Esophagus (tissue), 2 donors: ENCODE data around the gene DLGAP1. TPM values are rescaled to one million over a fixed set of nuclear protein-coding genes. Genes with fewer than 3 reads are reported as not detected.

Source experiments
- H3K27ac ChIP-seq, 2 donors: one replicate each; pipeline ENCODE4 v1.5.1; 2013; ENCODE audit warnings: low read depth in 2 of 2, mild to moderate bottlenecking in 2 of 2, inconsistent platforms in 1 of 2, low read length in 1 of 2, moderate library complexity in 1 of 2
- H3K27me3 ChIP-seq, 2 donors: one replicate each; pipeline ENCODE4 v1.6.1; 2013; ENCODE audit warnings: low read length in 2 of 2, control low read depth in 1 of 2, mild to moderate bottlenecking in 1 of 2; ENCODE audit not compliant: insufficient read depth in 2 of 2, control insufficient read depth in 1 of 2
- H3K36me3 ChIP-seq, 2 donors: one replicate each; pipeline ENCODE4 v1.6.1; 2013; ENCODE audit warnings: low read length in 1 of 2; ENCODE audit not compliant: control insufficient read depth in 2 of 2, insufficient read depth in 2 of 2
- H3K4me1 ChIP-seq, 2 donors: one replicate each; pipeline ENCODE4 v1.6.1; 2013; ENCODE audit warnings: low read length in 1 of 2; ENCODE audit not compliant: control insufficient read depth in 2 of 2, insufficient read depth in 2 of 2
- H3K4me3 ChIP-seq, 2 donors: one replicate each; pipeline ENCODE4 v1.5.1; 2013; ENCODE audit warnings: low read length in 2 of 2, mild to moderate bottlenecking in 2 of 2, low read depth in 1 of 2, moderate library complexity in 1 of 2
- H3K9me3 ChIP-seq, 2 donors: one replicate each; pipeline ENCODE4 v1.6.1; 2013; ENCODE audit warnings: mild to moderate bottlenecking in 2 of 2, low read depth in 1 of 2, low read length in 1 of 2, moderate library complexity in 1 of 2; ENCODE audit not compliant: control insufficient read depth in 2 of 2, insufficient read depth in 1 of 2
- WGBS, 2 donors: extraction: QIAGEN DNeasy Blood & Tissue Kit; methylation state at CpG; one replicate each; pipeline ENCODE4 v1.1.7; 2013; 5-methylcytosine and 5-hydroxymethylcytosine counted together
- polyA plus RNA-seq, 2 donors: library from polyadenylated mRNA; stranded (reverse); fragments of 200-250 nt; gene quantifications; one replicate each; pipeline ENCODE4 v1.2.3, GENCODE V29; 2013
- donor health status: healthy with polysubstance abuse.
- donor health status: Bipolar disorder and iron deficiency.

Gene DLGAP1
- polyA plus RNA-seq, 2 donors: 0.47 to 0.59 TPM

DNA sequence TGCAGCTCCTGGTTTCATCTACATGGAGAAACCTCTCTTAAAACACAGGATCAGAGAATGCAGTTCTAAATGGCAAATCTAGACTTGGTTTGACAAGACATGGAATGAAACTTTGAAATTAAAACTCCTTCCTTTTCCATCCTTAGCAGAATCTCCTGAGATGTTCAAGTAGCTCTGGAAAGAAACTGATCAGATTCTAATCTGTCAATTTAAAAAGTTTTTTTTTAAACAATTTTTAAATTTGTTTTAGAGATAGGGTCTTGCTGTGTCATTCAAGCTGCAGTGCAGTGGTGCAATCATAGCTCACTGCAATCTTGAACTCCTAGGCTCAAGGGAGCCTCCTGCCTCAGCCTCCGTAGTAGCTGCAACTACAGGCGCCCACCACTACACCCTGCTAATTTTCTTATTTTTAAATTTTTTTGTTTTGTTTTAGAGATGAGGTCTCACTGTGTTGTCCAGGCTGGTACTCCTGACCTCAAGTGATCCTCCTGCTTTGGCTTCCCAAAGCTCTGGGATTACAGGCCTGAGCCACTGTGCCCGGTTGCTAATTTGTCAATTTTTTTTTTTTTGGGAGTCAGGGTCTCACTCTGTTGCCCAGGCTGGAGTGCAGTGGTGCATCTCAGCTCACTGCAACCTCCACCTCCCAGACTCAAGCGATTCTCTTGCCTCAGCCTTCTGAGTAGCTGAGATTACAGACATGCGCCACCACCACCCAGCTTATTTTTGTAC is 788.4 kb downstream of the DLGAP1 start:
- WGBS, 2 donors: 89 to 95% methylated on average over 5 of the region's 5 CpGs
- no peak overlapping the region for H3K27ac ChIP-seq
- H3K27me3 ChIP-seq: no peaks in the 10 kb centered on the region
- H3K4me3 ChIP-seq: no peak overlapping the region
- H3K36me3 ChIP-seq: no peaks in the 10 kb centered on the region
- no peaks in the 10 kb centered on the region for H3K4me1 ChIP-seq
- no peaks in the 10 kb centered on the region for H3K9me3 ChIP-seq

DNA sequence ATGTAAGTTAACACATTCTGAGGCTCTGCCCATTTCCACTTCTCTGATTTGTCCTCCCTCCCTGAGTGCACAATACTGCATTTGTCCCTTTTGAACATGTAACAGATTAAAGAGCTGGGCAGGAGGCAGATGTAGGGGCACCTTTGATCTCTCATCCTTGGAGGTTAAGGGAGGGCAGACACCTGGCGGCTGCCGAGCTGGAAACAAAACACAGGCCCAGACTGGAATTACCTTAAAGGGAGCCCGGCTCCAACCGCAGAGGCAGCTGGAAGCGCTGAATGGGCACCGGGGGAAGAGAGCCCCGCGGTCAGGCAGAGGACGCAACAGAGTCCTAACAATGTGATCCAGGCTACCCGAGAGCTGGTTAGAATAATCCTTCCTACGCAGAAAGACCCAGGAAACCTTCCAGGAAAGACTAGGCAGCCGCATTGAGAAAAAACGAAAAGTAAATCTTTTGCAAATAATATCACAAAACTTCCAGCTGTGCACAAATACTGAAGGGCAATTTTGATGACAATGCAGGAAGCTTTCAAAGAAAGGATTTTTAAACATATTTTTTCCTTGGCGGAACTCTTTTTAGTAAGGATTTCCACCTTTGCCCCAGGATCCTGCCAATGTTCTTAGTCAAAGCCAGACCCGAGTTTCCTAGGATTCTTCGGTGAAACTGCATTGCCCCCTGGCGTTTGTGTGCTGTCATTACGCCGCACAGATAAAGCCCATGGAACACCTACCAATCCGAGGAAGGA is 789.2 kb downstream of the DLGAP1 start:
- 7 to 11% methylated on average over 20 of the region's 20 CpGs for WGBS, 2 donors
- H3K4me3 ChIP-seq: peak overlapping the region in 1 of 2 donors; percentile 14
- H3K27me3 ChIP-seq: no peaks in the 10 kb centered on the region
- no peaks in the 10 kb centered on the region for H3K9me3 ChIP-seq
- peak overlapping the region; percentile 51 to 79 for H3K27ac ChIP-seq
- no peaks in the 10 kb centered on the region for H3K36me3 ChIP-seq
- H3K4me1 ChIP-seq: no peaks in the 10 kb centered on the region

DNA sequence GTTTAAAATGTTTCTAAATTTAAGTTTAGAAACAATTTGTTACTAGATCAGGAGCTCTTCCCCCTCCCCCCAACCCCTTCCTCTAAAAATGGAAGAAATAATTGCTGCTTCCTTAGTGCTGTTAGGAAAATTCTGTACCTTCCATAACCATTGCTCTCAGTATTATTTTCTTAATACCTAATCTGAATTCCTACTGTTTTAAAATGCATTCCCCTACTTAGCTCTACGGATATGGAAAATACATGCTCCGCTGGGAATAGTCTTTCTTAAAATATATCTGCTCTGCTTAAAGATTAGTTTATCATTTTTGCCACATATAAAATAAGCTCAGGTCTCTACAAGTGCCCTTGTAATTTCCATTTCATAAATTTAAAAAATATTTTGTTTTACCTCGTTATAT is 789.9 kb downstream of the DLGAP1 start:
- WGBS, 2 donors: 71 to 78% methylated on average over 3 of the region's 3 CpGs
- no peaks in the 10 kb centered on the region for H3K36me3 ChIP-seq
- no peaks in the 10 kb centered on the region for H3K4me1 ChIP-seq
- H3K9me3 ChIP-seq: no peaks in the 10 kb centered on the region
- no peaks in the 10 kb centered on the region for H3K27me3 ChIP-seq
- H3K4me3 ChIP-seq: no peak overlapping the region
- no peak overlapping the region for H3K27ac ChIP-seq

DNA sequence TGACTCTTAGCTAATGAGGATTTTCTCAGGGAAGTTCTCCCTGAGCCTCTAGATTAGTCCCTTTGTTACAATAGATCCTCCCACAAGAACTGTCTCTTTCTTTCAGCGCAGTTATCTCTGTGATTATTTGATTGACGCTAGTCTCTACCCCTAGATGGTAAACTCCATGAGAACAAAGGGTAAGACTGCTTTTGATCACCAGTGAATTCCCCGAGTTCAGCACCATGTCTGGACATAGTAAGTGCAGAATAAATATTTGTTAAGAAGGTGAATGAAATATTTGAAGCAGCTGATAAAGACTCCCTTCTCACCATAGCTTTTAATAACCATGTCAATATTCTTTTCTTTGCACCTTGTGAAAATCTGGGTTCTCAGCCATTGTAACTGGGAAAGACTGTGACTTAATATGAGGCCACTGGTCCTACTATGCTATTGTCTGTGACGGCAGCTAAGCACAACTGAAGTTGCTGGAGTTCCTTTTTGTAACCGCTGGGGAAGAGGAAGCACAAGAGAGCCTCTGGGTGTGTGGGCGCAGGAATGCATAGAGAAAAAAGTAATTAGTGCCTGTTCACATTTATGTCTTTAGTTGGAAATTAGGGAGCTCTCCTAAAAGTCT is 790.4 kb downstream of the DLGAP1 start:
- Histone ChIP-seq H3K27me3 (no peaks in the 10 kb centered on the region), H3K36me3 (no peaks in the 10 kb centered on the region)
- 47 to 48% methylated on average over 6 of the region's 6 CpGs for WGBS, 2 donors

DNA sequence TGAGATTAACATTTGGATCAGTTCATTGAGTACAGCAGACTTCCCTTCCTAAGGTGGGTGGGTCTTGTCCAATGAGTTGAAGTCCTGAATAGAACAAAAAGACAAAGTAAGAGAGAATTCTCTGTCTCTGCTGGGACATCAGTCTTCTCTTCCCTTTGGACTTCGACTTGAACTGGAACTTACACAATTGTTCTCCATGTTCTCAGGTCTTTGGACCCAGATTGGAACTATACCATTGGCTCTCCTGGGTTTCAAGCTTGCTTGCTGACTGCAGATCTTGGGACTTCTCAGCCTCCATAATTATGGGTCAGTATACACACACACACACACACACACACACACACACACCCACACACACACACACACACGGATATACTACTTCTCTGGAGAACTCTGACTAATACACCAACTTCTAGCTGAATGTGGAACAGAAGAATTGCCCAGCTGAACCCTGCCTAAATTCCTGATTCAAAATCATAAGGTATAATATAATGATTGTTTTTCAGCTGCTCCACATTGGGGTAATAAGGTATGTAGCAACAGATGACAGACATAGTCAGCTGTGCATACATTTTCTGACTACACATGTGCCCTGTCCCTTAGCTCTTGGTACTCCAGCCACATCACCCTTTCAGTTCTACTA is 791.1 kb downstream of the DLGAP1 start:
- Histone ChIP-seq H3K4me3 (no peak overlapping the region), H3K27me3 (no peaks in the 10 kb centered on the region), H3K9me3 (no peaks in the 10 kb centered on the region), H3K4me1 (no peaks in the 10 kb centered on the region), H3K27ac (no peak overlapping the region), H3K36me3 (no peaks in the 10 kb centered on the region)
- 74 to 81% methylated on average over 2 of the region's 2 CpGs for WGBS, 2 donors

More for the DNA sequence above, 790.4 kb downstream of the DLGAP1 start:
- Histone ChIP-seq H3K4me1 (no peaks in the 10 kb centered on the region), H3K27ac (no peak overlapping the region), H3K9me3 (no peaks in the 10 kb centered on the region), H3K4me3 (no peak overlapping the region)

DNA sequence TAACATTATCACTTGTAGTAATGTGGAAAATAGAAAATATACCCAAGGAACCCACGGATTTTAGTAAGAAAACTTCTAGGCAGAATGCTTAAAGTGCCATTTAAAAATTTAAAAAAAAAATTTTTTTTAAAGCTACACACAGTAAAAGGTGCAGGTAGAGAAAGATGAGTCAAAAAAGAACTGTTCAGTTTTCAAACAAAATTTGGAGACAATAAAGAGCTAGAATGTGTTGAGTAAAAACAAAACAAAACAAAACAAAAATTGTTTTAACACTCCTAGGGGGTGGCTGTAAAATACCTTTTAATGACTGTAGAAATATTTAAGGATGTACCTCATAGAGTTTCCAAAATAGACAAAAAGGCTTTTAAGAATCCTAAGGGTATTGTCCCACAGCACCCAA is 793.1 kb downstream of the DLGAP1 start:
- no peaks in the 10 kb centered on the region for H3K4me1 ChIP-seq
- no peak overlapping the region for H3K4me3 ChIP-seq
- H3K9me3 ChIP-seq: no peaks in the 10 kb centered on the region
- no peaks in the 10 kb centered on the region for H3K27me3 ChIP-seq
- H3K27ac ChIP-seq: no peak overlapping the region
- H3K36me3 ChIP-seq: no peaks in the 10 kb centered on the region
- WGBS, 2 donors: 78 to 89% methylated on average over 1 of the region's 1 CpG

DNA sequence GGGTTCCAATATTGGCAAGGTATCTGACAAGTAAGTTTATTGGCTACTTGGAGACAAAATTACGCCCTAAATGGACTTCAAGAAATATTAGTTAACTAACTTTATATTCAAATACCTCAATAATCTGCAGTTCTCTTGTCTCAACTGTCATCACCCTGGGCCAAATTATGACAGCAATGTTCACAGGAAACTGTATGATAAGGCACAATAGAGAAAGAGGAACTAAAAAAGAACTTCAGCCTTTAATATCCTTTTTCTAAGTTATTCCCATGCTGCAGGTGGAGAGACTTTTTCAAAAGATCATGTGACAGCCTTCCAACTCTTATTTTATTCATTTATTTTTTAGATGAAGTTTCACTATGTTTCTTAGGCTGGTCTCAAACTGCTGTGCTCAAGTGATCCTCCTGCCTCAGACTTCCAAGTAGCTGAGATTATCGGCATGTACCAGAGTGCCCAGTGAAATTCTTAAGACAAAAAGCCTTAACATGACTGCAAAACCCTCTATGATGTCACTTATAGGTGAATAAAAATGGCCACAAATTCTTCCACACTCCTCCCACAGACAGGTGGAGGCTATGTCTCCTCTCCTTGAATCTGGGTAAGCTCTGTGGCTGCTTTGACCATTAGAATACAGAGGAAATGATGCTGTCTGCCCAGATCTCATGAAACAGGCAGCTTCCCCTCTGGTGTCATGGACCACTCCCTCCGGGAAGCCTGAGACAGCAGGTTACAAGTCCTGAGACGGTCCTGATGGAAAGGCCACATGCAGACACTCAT is 794.2 kb downstream of the DLGAP1 start:
- WGBS, 2 donors: 67 to 85% methylated on average over 4 of the region's 4 CpGs
- Histone ChIP-seq H3K27ac (no peak overlapping the region), H3K4me1 (no peaks in the 10 kb centered on the region)

DNA sequence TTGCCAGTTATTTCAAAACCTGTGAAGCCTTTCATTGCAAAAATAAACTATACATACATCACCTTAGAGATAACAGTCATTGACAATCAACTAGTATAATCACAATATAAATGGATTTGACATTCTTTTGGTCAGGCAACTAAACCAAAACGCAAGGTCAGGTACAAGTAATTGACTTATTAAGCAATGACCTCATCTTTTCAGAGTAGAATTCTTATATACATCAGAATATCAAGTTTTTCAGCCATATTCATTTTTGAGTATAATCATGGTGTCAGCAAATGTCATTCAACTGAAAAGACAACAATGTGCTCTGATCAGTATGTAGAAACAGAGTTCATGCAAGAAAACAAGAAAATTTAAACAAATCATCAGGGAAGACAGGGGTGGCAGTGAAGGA is 796.6 kb downstream of the DLGAP1 start:
- Histone ChIP-seq H3K36me3 (no peaks in the 10 kb centered on the region), H3K9me3 (no peaks in the 10 kb centered on the region), H3K4me1 (no peaks in the 10 kb centered on the region), H3K4me3 (no peak overlapping the region), H3K27me3 (no peaks in the 10 kb centered on the region), H3K27ac (no peak overlapping the region)
- 88 to 92% methylated on average over 1 of the region's 1 CpG for WGBS, 2 donors

More for the DNA sequence above, 794.2 kb downstream of the DLGAP1 start:
- no peaks in the 10 kb centered on the region for H3K9me3 ChIP-seq
- no peaks in the 10 kb centered on the region for H3K36me3 ChIP-seq
- H3K27me3 ChIP-seq: no peaks in the 10 kb centered on the region
- H3K4me3 ChIP-seq: no peak overlapping the region
